ENCODE data around the gene CADM1. TPM values are rescaled to one million over a fixed set of nuclear protein-coding genes. Genes with fewer than 3 reads are reported as not detected.

CADM1 gene
- polyA plus RNA-seq, 1 experiment = 31.8 TPM

GRCh38 chr11:115348416-115348815, 155.8 kb downstream of the CADM1 start:
- TF ChIP-seq CTCF (IDR thresholded peaks at IDR 0.05; ENCODE audit: insufficient read depth, low read depth, low read length) = no peak
- Histone ChIP-seq H3K4me3 (ENCODE audit: low read depth, low read length) (no peak overlapping the region), H3K27me3 (ENCODE audit: control insufficient read depth, insufficient read depth, low read length) (no peaks in the 10 kb centered on the region), H3K36me3 (ENCODE audit: control insufficient read depth, insufficient read depth, low read length) (no peaks in the 10 kb centered on the region)
- ChIA-PET CTCF (no interaction called here), POLR2A (no interaction called here)
- DNase-seq (ENCODE audit: low read depth) = no peak

GRCh38 chr11:115347106-115347505, 157.1 kb downstream of the CADM1 start:
- no peak for TF ChIP-seq CTCF (IDR thresholded peaks at IDR 0.05; ENCODE audit: insufficient read depth, low read depth, low read length)
- Histone ChIP-seq H3K36me3 (ENCODE audit: control insufficient read depth, insufficient read depth, low read length) (no peaks in the 10 kb centered on the region), H3K4me3 (ENCODE audit: low read depth, low read length) (no peak overlapping the region), H3K27me3 (ENCODE audit: control insufficient read depth, insufficient read depth, low read length) (no peaks in the 10 kb centered on the region)
- DNase-seq (ENCODE audit: low read depth) = no peak
- CTCF ChIA-PET = no interaction called here
- POLR2A ChIA-PET = no interaction called here

- H3K36me3 ChIP-seq (ENCODE audit: control insufficient read depth, insufficient read depth, low read length) = no peaks in the 10 kb centered on the region
- H3K27me3 ChIP-seq (ENCODE audit: control insufficient read depth, insufficient read depth, low read length) = no peaks in the 10 kb centered on the region
- TF ChIP-seq CTCF (IDR thresholded peaks at IDR 0.05; ENCODE audit: insufficient read depth, low read depth, low read length) = no peak
- no peak overlapping the region for H3K4me3 ChIP-seq (ENCODE audit: low read depth, low read length)
- POLR2A ChIA-PET = no interaction called here
- no peak for DNase-seq (ENCODE audit: low read depth)
- CTCF ChIA-PET = interaction anchor here (1.5 kb wide), 1 partner anchor 20 kb away, joined by 6 read pairs; no protein-coding TSS in a partner anchor
Measured at GRCh38 chr11:115345840-115346239, 158.4 kb downstream of the CADM1 start.

- no peak for TF ChIP-seq CTCF (IDR thresholded peaks at IDR 0.05; ENCODE audit: insufficient read depth, low read depth, low read length)
- no peaks in the 10 kb centered on the region for H3K36me3 ChIP-seq (ENCODE audit: control insufficient read depth, insufficient read depth, low read length)
- DNase-seq (ENCODE audit: low read depth) = no peak
- POLR2A ChIA-PET = no interaction called here
- CTCF ChIA-PET = interaction anchor here (1.5 kb wide), 1 partner anchor 20 kb away, joined by 6 read pairs; no protein-coding TSS in a partner anchor
- H3K4me3 ChIP-seq (ENCODE audit: low read depth, low read length) = no peak overlapping the region
- H3K27me3 ChIP-seq (ENCODE audit: control insufficient read depth, insufficient read depth, low read length) = no peaks in the 10 kb centered on the region
Measured at GRCh38 chr11:115345361-115345760, 158.9 kb downstream of the CADM1 start.

- no peak overlapping the region for H3K4me3 ChIP-seq (ENCODE audit: low read depth, low read length)
- H3K27me3 ChIP-seq (ENCODE audit: control insufficient read depth, insufficient read depth, low read length) = no peaks in the 10 kb centered on the region
- no peak for DNase-seq (ENCODE audit: low read depth)
- ChIA-PET CTCF (interaction anchor here (1.5 kb wide), 1 partner anchor 19 kb away, joined by 6 read pairs; no protein-coding TSS in a partner anchor), POLR2A (no interaction called here)
- no peaks in the 10 kb centered on the region for H3K36me3 ChIP-seq (ENCODE audit: control insufficient read depth, insufficient read depth, low read length)
- TF ChIP-seq CTCF (IDR thresholded peaks at IDR 0.05; ENCODE audit: insufficient read depth, low read depth, low read length) = no peak
Measured at GRCh38 chr11:115344846-115345245, 159.4 kb downstream of the CADM1 start.

Data from BJ (cell line).